ENCODE measurements around the gene SETBP1. TPM values are rescaled to one million over a fixed set of nuclear protein-coding genes. Genes with fewer than 3 reads are reported as not detected.

The SETBP1 gene
- total RNA-seq, 3 donors from 2014 or later: 15.0 to 97.2 (median 17.8) TPM

- TF ChIP-seq CTCF (IDR thresholded peaks at IDR 0.05): no peak
- Histone ChIP-seq H3K4me1 (ENCODE audit: low read depth) (no peaks in the 10 kb centered on the region), H3K4me3 (no peak overlapping the region), H3K36me3 (ENCODE audit: low read depth) (no peaks in the 10 kb centered on the region), H3K9me3 (no peaks in the 10 kb centered on the region)
- intact Hi-C loops (cut with DNase I, micrococcal nuclease): no loop called here
- ATAC-seq (no peak), DNase-seq (no peak)
Observed at GRCh38 chr18:44638034-44638540, 42.6 kb upstream of the SETBP1 start.

GRCh38 chr18:44638811-44639210 is 41.9 kb upstream of the SETBP1 start:
- TF ChIP-seq CTCF (IDR thresholded peaks at IDR 0.05): no peak
- H3K4me3 ChIP-seq: no peak overlapping the region
- intact Hi-C loops (cut with DNase I, micrococcal nuclease): no loop called here
- ATAC-seq (no peak), DNase-seq (no peak)
- no peaks in the 10 kb centered on the region for H3K9me3 ChIP-seq
- H3K4me1 ChIP-seq (ENCODE audit: low read depth): no peaks in the 10 kb centered on the region
- H3K36me3 ChIP-seq (ENCODE audit: low read depth): no peaks in the 10 kb centered on the region

GRCh38 chr18:44643004-44643403 is 37.7 kb upstream of the SETBP1 start:
- no peaks in the 10 kb centered on the region for H3K9me3 ChIP-seq
- H3K36me3 ChIP-seq (ENCODE audit: low read depth): no peaks in the 10 kb centered on the region
- ATAC-seq (no peak), DNase-seq (no peak)
- TF ChIP-seq CTCF (IDR thresholded peaks at IDR 0.05): no peak
- no peaks in the 10 kb centered on the region for H3K4me1 ChIP-seq (ENCODE audit: low read depth)
- H3K4me3 ChIP-seq: no peak overlapping the region
- intact Hi-C loops (cut with DNase I, micrococcal nuclease): no loop called here

- no peak for TF ChIP-seq CTCF (IDR thresholded peaks at IDR 0.05)
- DNase-seq: no peak
- intact Hi-C loops (cut with DNase I, micrococcal nuclease): no loop called here
Observed at GRCh38 chr18:44651478-44651877, 29.2 kb upstream of the SETBP1 start.

GRCh38 chr18:44651918-44652572 is 28.6 kb upstream of the SETBP1 start:
- ATAC-seq (no peak), DNase-seq (no peak)
- Histone ChIP-seq H3K36me3 (ENCODE audit: low read depth) (no peaks in the 10 kb centered on the region), H3K4me3 (no peak overlapping the region), H3K9me3 (no peaks in the 10 kb centered on the region), H3K4me1 (ENCODE audit: low read depth) (no peaks in the 10 kb centered on the region)
- TF ChIP-seq CTCF (IDR thresholded peaks at IDR 0.05): no peak
- intact Hi-C loops (cut with DNase I, micrococcal nuclease): no loop called here

More at GRCh38 chr18:44651478-44651877, 29.2 kb upstream of the SETBP1 start:
- Histone ChIP-seq H3K4me1 (ENCODE audit: low read depth) (no peaks in the 10 kb centered on the region), H3K36me3 (ENCODE audit: low read depth) (no peaks in the 10 kb centered on the region), H3K9me3 (no peaks in the 10 kb centered on the region), H3K4me3 (no peak overlapping the region)
- no peak for ATAC-seq

Measured in mucosa of descending colon (tissue), 3 donors.